ENCODE data around the gene TRIM63. TPM values are rescaled to one million over a fixed set of nuclear protein-coding genes. Genes with fewer than 3 reads are reported as not detected.

The TRIM63 gene
- total and polyA plus RNA-seq, 2 of the 13 experiments (the other 11 are each of a cell fraction or from before 2014, with no cell fraction given): not detected

- no peak overlapping the region for H3K9ac ChIP-seq (ENCODE audit: insufficient read depth, low read depth, low read length)
- H3K4me3 ChIP-seq (replicated peaks in 1 of 3; ENCODE audit: insufficient read depth in 1 of 3, low read depth in 2 of 3, low read length in 3 of 3): no peak overlapping the region
- no peaks in the 10 kb centered on the region for H3K79me2 ChIP-seq (ENCODE audit: insufficient read depth, low read length)
- CTCF ChIA-PET (ENCODE audit: low intra/inter-chr PET ratio, low total read pairs): no interaction called here
- no peak overlapping the region for H2AFZ ChIP-seq (ENCODE audit: low read length)
- H4K20me1 ChIP-seq (ENCODE audit: insufficient read depth, low read length): no peaks in the 10 kb centered on the region
- H3K9me3 ChIP-seq (ENCODE audit: low read length): no peaks in the 10 kb centered on the region
- no peaks in the 10 kb centered on the region for H3K36me3 ChIP-seq (replicated peaks in 1 of 2; ENCODE audit: control insufficient read depth in 1 of 2, insufficient read depth in 2 of 2, low read length in 2 of 2)
- H3K4me2 ChIP-seq (ENCODE audit: low read depth, low read length): no peak overlapping the region
- intact Hi-C loops (cut with micrococcal nuclease; ENCODE audit: unreplicated experiment): no loop called here
- ATAC-seq (no peak), DNase-seq (ENCODE audit: low spot score) (no peak), FAIRE-seq (no peak)
- in situ Hi-C loops (cut with HindIII; ENCODE audit: extremely low pct_ligation_motif_present, low pct_unique_long_range_greater_than_20kb): no loop called here
- no peak for TF ChIP-seq SMC3 (IDR thresholded peaks at IDR 0.05; ENCODE audit: low read length)
- no peak for TF ChIP-seq ZNF782 (CRISPR knock-in tag; IDR thresholded peaks at IDR 0.05; ENCODE audit: borderline replicate concordance)
- TF ChIP-seq ZC3H4 (CRISPR knock-in tag; IDR thresholded peaks at IDR 0.05; ENCODE audit: borderline replicate concordance): no peak
- no peak for TF ChIP-seq ZC3H13 (CRISPR knock-in tag; IDR thresholded peaks at IDR 0.05)
- no peak for TF ChIP-seq ATM (IDR thresholded peaks at IDR 0.05; ENCODE audit: borderline replicate concordance)
- no peak for TF ChIP-seq PRPF4 (IDR thresholded peaks at IDR 0.05; ENCODE audit: low read depth, low read length, poor library complexity, severe bottlenecking)
- TF ChIP-seq SOX13 (IDR thresholded peaks at IDR 0.05): no peak
- no peak for TF ChIP-seq SOX13 (CRISPR knock-in tag; conservative IDR thresholded peaks at IDR 0.05 in 1 of 2, IDR thresholded peaks at IDR 0.05 in 1 of 2)
- TF ChIP-seq SRF (IDR thresholded peaks at IDR 0.05; ENCODE audit: low read depth, low read length): no peak
- TF ChIP-seq SP1 (IDR thresholded peaks at IDR 0.05): no peak
- no peak for TF ChIP-seq SP1 (CRISPR knock-in tag; IDR thresholded peaks at IDR 0.05)
- no peak for TF ChIP-seq SOX5 (CRISPR knock-in tag; IDR thresholded peaks at IDR 0.05; ENCODE audit: borderline replicate concordance)
- no peak for TF ChIP-seq ZBTB3 (CRISPR knock-in tag; IDR thresholded peaks at IDR 0.05; ENCODE audit: borderline replicate concordance, low read depth)
- no TSS peak for BruUV-seq (replicated peaks)
- POLR2A ChIA-PET: no interaction called here
- 69% methylated on average over 16 of the region's 16 CpGs for WGBS (ENCODE audit: low lambda C conversion rate)
- H3K4me1 ChIP-seq (ENCODE audit: insufficient read depth, low read length): peaks cover 8% of the 10 kb centered on the region; the same call in 1 of the 2 replicates
- H3K27ac ChIP-seq (ENCODE audit: extremely low read length, insufficient read depth, low read length): no peak overlapping the region
- H3K27me3 ChIP-seq (ENCODE audit: control insufficient read depth in 1 of 2, insufficient read depth in 2 of 2, low read length in 2 of 2): peaks cover 3 to 13% of the 10 kb centered on the region in 2 experiments; a peak in 4 of 5 replicates
These were observed 60.7 kb downstream of the TRIM63 start for GRCh38 chr1:26006710-26007109.
